ENCODE measurements around the gene KIF18A.
"Not testable (repeated sequence)": the region's sequence is repeated elsewhere in the genome, so short reads cannot be mapped to it uniquely, and the experiment has no call there.

Gene KIF18A

GRCh38 chr11:28099715-28100114, 8.2 kb downstream of the KIF18A start:
- no peak for DNase-seq
- no peaks in the 10 kb centered on the region for H3K27me3 ChIP-seq (replicated peaks in 2 of 5; ENCODE audit: control insufficient read depth in 4 of 5, insufficient read depth in 5 of 5, low read length in 4 of 5)
- ChIA-PET CTCF (no interaction called here), POLR2A (no interaction called here)
- no peaks in the 10 kb centered on the region for H3K4me1 ChIP-seq (ENCODE audit: control extremely low read depth in 1 of 4, control insufficient read depth in 4 of 4, insufficient read depth in 4 of 4, low read length in 3 of 4)
- peaks cover 0 to 1% (median 0%) of the 10 kb centered on the region in 5 experiments for H3K9me3 ChIP-seq (ENCODE audit: control extremely low read depth in 1 of 5, control insufficient read depth in 4 of 5, insufficient read depth in 2 of 5, low read depth in 1 of 5, low read length in 4 of 5)
- peaks cover 0 to 13% (median 2%) of the 10 kb centered on the region in 4 experiments for H3K36me3 ChIP-seq (ENCODE audit: control insufficient read depth in 4 of 4, insufficient read depth in 4 of 4, low read length in 3 of 4)
- no peak overlapping the region for H3K27ac ChIP-seq (ENCODE audit: insufficient read depth in 1 of 2, low read depth in 1 of 2, low read length in 2 of 2, poor library complexity in 1 of 2, severe bottlenecking in 2 of 2)
- 80% methylated on average over 1 of the region's 1 CpG for WGBS (ENCODE audit: insufficient coverage)
- no peak overlapping the region for H3K4me3 ChIP-seq (ENCODE audit: control insufficient read depth in 1 of 7, extremely low read depth in 1 of 7, insufficient read depth in 4 of 7, low read depth in 2 of 7, low read length in 6 of 7)

GRCh38 chr11:28098257-28098656, 9.7 kb downstream of the KIF18A start:
- no peak overlapping the region for H3K4me3 ChIP-seq (ENCODE audit: control insufficient read depth in 1 of 7, extremely low read depth in 1 of 7, insufficient read depth in 4 of 7, low read depth in 2 of 7, low read length in 6 of 7)
- H3K27ac ChIP-seq (ENCODE audit: insufficient read depth in 1 of 2, low read depth in 1 of 2, low read length in 2 of 2, poor library complexity in 1 of 2, severe bottlenecking in 2 of 2), result no peak overlapping the region
- no peak for DNase-seq
- peaks cover 0 to 16% (median 2%) of the 10 kb centered on the region in 4 experiments for H3K36me3 ChIP-seq (ENCODE audit: control insufficient read depth in 4 of 4, insufficient read depth in 4 of 4, low read length in 3 of 4)
- ChIA-PET POLR2A (no interaction called here), CTCF (interaction anchor here (1.4 kb wide), 1 partner anchor 9 kb away, joined by 5 read pairs; the partner anchor contains the start of genes KIF18A and METTL15)
- H3K27me3 ChIP-seq (replicated peaks in 2 of 5; ENCODE audit: control insufficient read depth in 4 of 5, insufficient read depth in 5 of 5, low read length in 4 of 5), result no peaks in the 10 kb centered on the region
- WGBS (ENCODE audit: insufficient coverage), result no CpG with 5 or more reads among the region's 1 CpG
- H3K9me3 ChIP-seq (ENCODE audit: control extremely low read depth in 1 of 5, control insufficient read depth in 4 of 5, insufficient read depth in 2 of 5, low read depth in 1 of 5, low read length in 4 of 5), result peaks cover 0 to 1% (median 0%) of the 10 kb centered on the region in 5 experiments
- H3K4me1 ChIP-seq (ENCODE audit: control extremely low read depth in 1 of 4, control insufficient read depth in 4 of 4, insufficient read depth in 4 of 4, low read length in 3 of 4), result no peaks in the 10 kb centered on the region

GRCh38 chr11:28092786-28093185, 15.2 kb downstream of the KIF18A start:
- ChIA-PET POLR2A (no interaction called here), CTCF (no interaction called here)
- Histone ChIP-seq H3K36me3 (ENCODE audit: control insufficient read depth in 4 of 4, insufficient read depth in 4 of 4, low read length in 3 of 4) (peaks cover 0 to 22% (median 3%) of the 10 kb centered on the region in 4 experiments), H3K9me3 (ENCODE audit: control extremely low read depth in 1 of 5, control insufficient read depth in 4 of 5, insufficient read depth in 2 of 5, low read depth in 1 of 5, low read length in 4 of 5) (no peaks in the 10 kb centered on the region), H3K27me3 (replicated peaks in 2 of 5; ENCODE audit: control insufficient read depth in 4 of 5, insufficient read depth in 5 of 5, low read length in 4 of 5) (no peaks in the 10 kb centered on the region), H3K27ac (ENCODE audit: insufficient read depth in 1 of 2, low read depth in 1 of 2, low read length in 2 of 2, poor library complexity in 1 of 2, severe bottlenecking in 2 of 2) (no peak overlapping the region), H3K4me3 (ENCODE audit: control insufficient read depth in 1 of 7, extremely low read depth in 1 of 7, insufficient read depth in 4 of 7, low read depth in 2 of 7, low read length in 6 of 7) (no peak overlapping the region), H3K4me1 (ENCODE audit: control extremely low read depth in 1 of 4, control insufficient read depth in 4 of 4, insufficient read depth in 4 of 4, low read length in 3 of 4) (no peaks in the 10 kb centered on the region)
- no peak for DNase-seq

- no peaks in the 10 kb centered on the region for H3K4me1 ChIP-seq (ENCODE audit: control extremely low read depth in 1 of 4, control insufficient read depth in 4 of 4, insufficient read depth in 4 of 4, low read length in 3 of 4)
- no peak for DNase-seq
- no peak overlapping the region for H3K4me3 ChIP-seq (ENCODE audit: control insufficient read depth in 1 of 7, extremely low read depth in 1 of 7, insufficient read depth in 4 of 7, low read depth in 2 of 7, low read length in 6 of 7)
- WGBS (ENCODE audit: insufficient coverage), result no CpG with 5 or more reads among the region's 2 CpGs
- H3K27me3 ChIP-seq (replicated peaks in 2 of 5; ENCODE audit: control insufficient read depth in 4 of 5, insufficient read depth in 5 of 5, low read length in 4 of 5), result no peaks in the 10 kb centered on the region
- CTCF ChIA-PET, result interaction anchor here (1.1 kb wide), 1 partner anchor 9 kb away, joined by 3 read pairs; no protein-coding TSS in a partner anchor
- POLR2A ChIA-PET, result no interaction called here
- H3K36me3 ChIP-seq (ENCODE audit: control insufficient read depth in 4 of 4, insufficient read depth in 4 of 4, low read length in 3 of 4), result peaks cover 0 to 11% (median 3%) of the 10 kb centered on the region in 4 experiments
- H3K27ac ChIP-seq (ENCODE audit: insufficient read depth in 1 of 2, low read depth in 1 of 2, low read length in 2 of 2, poor library complexity in 1 of 2, severe bottlenecking in 2 of 2), result no peak overlapping the region
- no peaks in the 10 kb centered on the region for H3K9me3 ChIP-seq (ENCODE audit: control extremely low read depth in 1 of 5, control insufficient read depth in 4 of 5, insufficient read depth in 2 of 5, low read depth in 1 of 5, low read length in 4 of 5)
These were observed 17.8 kb downstream of the KIF18A start for GRCh38 chr11:28090052-28090749.

GRCh38 chr11:28089378-28089777, 18.6 kb downstream of the KIF18A start:
- CTCF ChIA-PET, result interaction anchor here (1.1 kb wide), 1 partner anchor 9 kb away, joined by 3 read pairs; no protein-coding TSS in a partner anchor
- H3K4me1 ChIP-seq (ENCODE audit: control extremely low read depth in 1 of 4, control insufficient read depth in 4 of 4, insufficient read depth in 4 of 4, low read length in 3 of 4), result no peaks in the 10 kb centered on the region
- DNase-seq, result no peak
- H3K9me3 ChIP-seq (ENCODE audit: control extremely low read depth in 1 of 5, control insufficient read depth in 4 of 5, insufficient read depth in 2 of 5, low read depth in 1 of 5, low read length in 4 of 5), result no peaks in the 10 kb centered on the region
- H3K27me3 ChIP-seq (replicated peaks in 2 of 5; ENCODE audit: control insufficient read depth in 4 of 5, insufficient read depth in 5 of 5, low read length in 4 of 5), result no peaks in the 10 kb centered on the region
- no peak overlapping the region for H3K27ac ChIP-seq (ENCODE audit: insufficient read depth in 1 of 2, low read depth in 1 of 2, low read length in 2 of 2, poor library complexity in 1 of 2, severe bottlenecking in 2 of 2)
- H3K4me3 ChIP-seq (ENCODE audit: control insufficient read depth in 1 of 7, extremely low read depth in 1 of 7, insufficient read depth in 4 of 7, low read depth in 2 of 7, low read length in 6 of 7), result no peak overlapping the region
- H3K36me3 ChIP-seq (ENCODE audit: control insufficient read depth in 4 of 4, insufficient read depth in 4 of 4, low read length in 3 of 4), result peaks cover 0 to 10% (median 4%) of the 10 kb centered on the region in 4 experiments
- no CpG with 5 or more reads among the region's 5 CpGs for WGBS (ENCODE audit: insufficient coverage)
- POLR2A ChIA-PET, result no interaction called here

- H3K27ac ChIP-seq (ENCODE audit: insufficient read depth in 1 of 2, low read depth in 1 of 2, low read length in 2 of 2, poor library complexity in 1 of 2, severe bottlenecking in 2 of 2); POLR2A ChIA-PET; H3K27me3 ChIP-seq (replicated peaks in 2 of 5; ENCODE audit: control insufficient read depth in 4 of 5, insufficient read depth in 5 of 5, low read length in 4 of 5); DNase-seq; H3K4me3 ChIP-seq (ENCODE audit: control insufficient read depth in 1 of 7, extremely low read depth in 1 of 7, insufficient read depth in 4 of 7, low read depth in 2 of 7, low read length in 6 of 7); H3K9me3 ChIP-seq (ENCODE audit: control extremely low read depth in 1 of 5, control insufficient read depth in 4 of 5, insufficient read depth in 2 of 5, low read depth in 1 of 5, low read length in 4 of 5); H3K4me1 ChIP-seq (ENCODE audit: control extremely low read depth in 1 of 4, control insufficient read depth in 4 of 4, insufficient read depth in 4 of 4, low read length in 3 of 4); CTCF ChIA-PET: not testable (repeated sequence)
- WGBS (ENCODE audit: insufficient coverage), result no CpG with 5 or more reads among the region's 3 CpGs
- H3K36me3 ChIP-seq (ENCODE audit: control insufficient read depth in 4 of 4, insufficient read depth in 4 of 4, low read length in 3 of 4), result peaks cover 0 to 11% (median 4%) of the 10 kb centered on the region in 4 experiments
These were observed 20.3 kb downstream of the KIF18A start for GRCh38 chr11:28087693-28088092.

GRCh38 chr11:28087192-28087591, 20.8 kb downstream of the KIF18A start:
- H3K27me3 ChIP-seq (replicated peaks in 2 of 5; ENCODE audit: control insufficient read depth in 4 of 5, insufficient read depth in 5 of 5, low read length in 4 of 5); H3K9me3 ChIP-seq (ENCODE audit: control extremely low read depth in 1 of 5, control insufficient read depth in 4 of 5, insufficient read depth in 2 of 5, low read depth in 1 of 5, low read length in 4 of 5); POLR2A ChIA-PET; H3K4me3 ChIP-seq (ENCODE audit: control insufficient read depth in 1 of 7, extremely low read depth in 1 of 7, insufficient read depth in 4 of 7, low read depth in 2 of 7, low read length in 6 of 7); CTCF ChIA-PET; H3K27ac ChIP-seq (ENCODE audit: insufficient read depth in 1 of 2, low read depth in 1 of 2, low read length in 2 of 2, poor library complexity in 1 of 2, severe bottlenecking in 2 of 2); H3K4me1 ChIP-seq (ENCODE audit: control extremely low read depth in 1 of 4, control insufficient read depth in 4 of 4, insufficient read depth in 4 of 4, low read length in 3 of 4); DNase-seq: not testable (repeated sequence)
- H3K36me3 ChIP-seq (ENCODE audit: control insufficient read depth in 4 of 4, insufficient read depth in 4 of 4, low read length in 3 of 4), result peaks cover 0 to 12% (median 6%) of the 10 kb centered on the region in 4 experiments
- WGBS (ENCODE audit: insufficient coverage), result no CpG with 5 or more reads among the region's 1 CpG
